NCI-H526 treated with DMSO at 0.1 percent for 48 hours (cell line): ENCODE data around the gene LHPP.

ENCODE experiments used
- DNase-seq: peaks from one replicate; lab custom pipeline; 2025; lab: John Stamatoyannopoulos, UW

LHPP gene

DNA sequence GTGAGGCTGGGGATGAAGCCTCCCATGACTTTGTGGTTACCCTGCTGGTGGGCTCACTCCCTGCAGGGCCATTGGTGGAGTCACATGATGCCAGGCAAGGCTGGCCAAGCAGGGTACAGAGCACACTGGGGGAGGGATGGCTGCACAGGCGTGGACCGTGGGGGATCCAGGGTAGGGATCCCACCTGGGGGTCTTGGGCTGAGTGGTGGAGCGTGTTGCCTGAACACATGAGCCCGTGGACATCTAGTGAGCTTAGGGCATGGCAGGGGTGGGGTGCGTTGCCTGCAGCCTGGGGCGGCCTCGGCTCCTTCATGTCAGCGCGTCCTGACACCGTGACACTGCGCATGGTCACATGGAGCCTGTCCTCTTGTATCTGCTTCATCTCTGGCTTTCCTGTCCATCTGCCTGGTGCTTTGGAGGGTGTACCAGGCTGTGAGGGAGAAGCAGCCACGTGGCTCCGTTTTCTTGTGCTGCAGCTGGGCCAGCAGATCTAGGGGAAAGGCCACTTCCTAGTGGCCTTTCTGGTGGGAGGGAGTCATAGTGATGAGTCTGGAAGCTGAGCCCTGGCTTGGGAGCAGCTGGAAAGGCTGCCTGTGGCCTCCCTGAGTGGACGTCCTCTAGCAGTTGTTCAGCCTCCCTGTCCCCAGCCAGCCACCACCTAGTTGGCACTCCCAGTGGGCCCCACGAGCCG is 96.2 kb downstream of the LHPP start:
- DNase-seq, result no peak

DNA sequence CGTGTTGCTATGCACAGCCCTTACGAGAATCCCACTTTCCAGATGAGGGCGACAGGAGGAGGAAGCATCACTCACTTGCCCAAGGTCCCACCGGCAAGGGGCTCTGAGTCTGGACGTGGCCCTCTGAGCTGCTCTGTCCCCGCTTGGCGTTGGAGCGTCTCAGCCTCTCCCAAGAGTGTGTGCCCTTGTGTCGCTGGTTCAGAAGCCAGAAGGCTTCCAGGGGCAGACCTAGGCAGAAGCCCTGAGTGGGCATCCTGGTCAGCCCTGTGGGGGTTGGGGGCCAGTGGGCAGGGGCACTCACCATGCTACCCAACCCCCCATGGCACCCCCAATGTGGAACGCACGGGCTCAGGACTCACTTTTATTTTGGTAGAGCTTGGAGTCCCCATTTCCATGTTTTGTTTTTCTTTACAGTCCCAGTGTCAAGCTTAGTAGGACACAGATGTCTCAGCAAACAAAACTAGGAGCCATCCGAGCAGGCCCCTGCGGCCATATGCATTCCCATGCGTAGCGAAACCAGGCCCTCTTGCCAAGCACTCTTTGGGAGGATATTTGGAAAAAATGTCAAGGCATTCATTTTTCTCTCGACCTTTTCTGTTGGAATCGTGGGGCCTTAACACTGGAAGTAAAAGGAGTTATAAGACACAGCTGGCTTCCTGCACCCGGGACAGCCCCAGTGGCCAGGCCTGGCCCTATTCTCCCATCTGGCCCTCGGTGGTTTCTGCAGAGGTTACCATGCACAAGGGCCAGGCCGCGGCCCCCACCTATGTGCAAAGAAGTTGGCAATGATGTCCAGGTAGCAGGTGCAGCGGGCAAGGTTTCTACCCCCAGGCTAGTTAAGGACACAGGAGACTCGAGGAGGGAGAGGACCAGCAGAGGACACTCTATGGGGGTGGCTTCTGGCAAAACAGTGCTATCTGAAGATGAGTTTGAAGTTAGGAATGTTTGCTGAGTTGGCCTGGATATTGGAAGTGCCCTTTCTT is 97.0 kb downstream of the LHPP start:
- no peak for DNase-seq

DNA sequence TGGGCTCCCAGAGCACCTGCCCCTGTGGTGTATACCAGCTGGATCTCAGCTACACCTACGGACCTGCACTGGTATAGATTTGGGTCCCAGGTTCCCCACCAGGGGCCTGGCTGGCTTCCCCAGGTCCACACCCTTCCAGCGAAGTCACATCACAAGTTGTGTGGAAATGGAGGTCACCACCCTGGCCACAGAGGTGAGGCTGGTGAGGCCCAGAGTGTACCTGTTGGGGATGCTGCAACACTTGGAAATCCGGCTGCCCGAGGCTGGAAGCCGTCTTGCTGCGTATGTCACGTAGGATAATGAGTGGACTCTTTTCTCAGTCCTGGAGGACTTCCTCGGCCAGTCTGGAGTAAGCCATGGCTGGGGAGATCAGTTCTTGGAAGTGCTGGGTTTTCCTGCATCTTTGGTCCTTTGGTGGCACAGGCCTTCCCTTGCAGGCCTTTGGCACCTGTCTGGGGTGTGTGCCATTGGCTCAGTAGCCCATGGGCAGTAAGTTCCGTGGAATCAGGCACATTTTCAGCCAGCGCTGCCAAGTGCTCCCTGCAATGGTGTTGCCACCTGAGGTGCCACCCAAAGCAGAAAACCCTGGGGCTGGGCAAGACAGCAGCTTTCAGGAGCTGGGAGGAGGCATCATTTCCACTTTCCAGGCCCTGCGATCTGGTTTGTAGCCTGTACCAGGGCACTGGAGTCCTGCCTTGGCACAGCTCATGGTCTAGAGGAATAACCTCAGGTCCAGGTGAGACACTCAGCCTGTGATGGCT is 97.9 kb downstream of the LHPP start:
- no peak for DNase-seq

DNA sequence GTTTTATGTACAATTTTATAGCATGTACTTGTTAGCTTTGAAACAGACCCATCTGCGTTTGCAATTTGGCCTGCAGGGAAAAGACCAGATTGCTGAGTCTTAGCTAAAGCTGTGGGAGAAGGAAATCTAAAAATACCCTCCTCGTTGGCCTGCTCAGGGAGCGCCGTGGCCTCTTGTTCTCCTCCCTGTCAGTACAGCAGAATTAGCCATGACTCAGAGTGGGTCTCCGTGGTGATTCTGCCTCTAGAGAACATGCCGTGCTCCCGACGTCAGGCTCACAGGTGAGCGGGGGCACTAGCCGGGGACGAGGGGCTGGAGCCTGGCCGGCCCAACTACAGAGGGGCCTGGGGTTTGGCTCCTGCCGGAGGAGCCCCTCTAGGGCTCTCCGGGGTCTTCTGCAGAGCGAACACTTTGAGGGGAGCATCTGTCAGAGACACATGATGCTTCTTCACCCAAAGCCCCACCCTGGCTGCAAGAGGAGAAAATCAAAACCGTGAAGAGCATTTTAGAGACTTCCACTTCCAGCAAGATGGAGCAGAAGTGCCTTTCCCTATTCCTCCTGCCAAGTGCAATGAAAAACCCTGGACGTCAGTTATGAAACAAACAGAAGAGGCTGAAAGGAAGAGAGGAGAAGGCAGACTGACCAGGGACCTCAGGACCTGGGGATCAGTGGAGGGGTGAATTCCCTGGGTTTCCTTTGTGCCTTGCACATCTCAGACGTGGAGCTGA is 98.9 kb downstream of the LHPP start:
- no peak for DNase-seq

DNA sequence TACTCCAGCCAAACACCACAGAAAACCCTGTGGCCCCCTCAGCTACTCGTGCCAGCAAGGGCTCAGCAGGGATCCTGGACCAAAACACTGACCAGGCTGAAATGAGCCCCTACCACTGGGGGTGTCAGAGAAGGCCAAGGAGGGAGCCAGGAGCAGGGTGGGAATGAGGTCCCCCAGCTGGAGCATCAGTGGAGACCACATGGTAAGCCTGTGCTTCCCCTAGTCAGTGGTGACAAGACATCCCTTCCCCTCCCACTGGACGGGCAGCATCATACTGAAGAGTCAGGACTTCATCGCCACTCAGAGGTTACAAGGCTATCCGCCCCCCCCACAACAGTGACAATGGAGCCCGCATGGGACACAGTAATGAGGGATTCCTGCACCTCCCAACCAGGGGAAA is 99.6 kb downstream of the LHPP start:
- DNase-seq, result no peak

DNA sequence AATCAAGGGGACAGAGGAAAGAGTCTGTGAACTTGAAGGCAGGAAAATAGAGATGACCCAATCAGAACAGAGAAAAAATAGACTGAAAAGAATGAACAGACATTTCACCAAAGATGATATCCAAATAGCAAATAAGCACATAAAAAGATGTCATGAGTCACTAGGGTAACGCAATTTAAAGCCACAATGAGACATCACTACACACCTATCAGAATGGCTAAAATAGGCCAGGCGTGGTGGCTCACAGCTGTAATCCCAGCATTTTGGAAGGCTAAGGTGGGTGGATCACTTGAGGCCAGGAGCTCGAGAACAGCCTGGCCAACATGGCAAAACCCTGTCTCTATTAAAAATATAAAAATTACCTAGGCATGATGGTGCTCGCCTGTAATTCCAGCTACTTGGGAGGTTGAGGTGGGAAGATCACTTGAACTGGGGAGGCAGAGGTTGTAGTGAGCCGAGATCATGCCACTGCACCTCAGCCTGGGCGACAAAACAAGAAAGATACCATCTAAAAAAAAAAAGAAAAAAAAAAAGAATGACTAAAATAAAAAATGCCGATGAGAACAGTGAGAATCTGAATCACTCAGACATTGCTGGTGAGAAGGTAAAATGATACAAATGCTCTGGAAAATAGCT is 100.9 kb downstream of the LHPP start:
- DNase-seq, result no peak

DNA sequence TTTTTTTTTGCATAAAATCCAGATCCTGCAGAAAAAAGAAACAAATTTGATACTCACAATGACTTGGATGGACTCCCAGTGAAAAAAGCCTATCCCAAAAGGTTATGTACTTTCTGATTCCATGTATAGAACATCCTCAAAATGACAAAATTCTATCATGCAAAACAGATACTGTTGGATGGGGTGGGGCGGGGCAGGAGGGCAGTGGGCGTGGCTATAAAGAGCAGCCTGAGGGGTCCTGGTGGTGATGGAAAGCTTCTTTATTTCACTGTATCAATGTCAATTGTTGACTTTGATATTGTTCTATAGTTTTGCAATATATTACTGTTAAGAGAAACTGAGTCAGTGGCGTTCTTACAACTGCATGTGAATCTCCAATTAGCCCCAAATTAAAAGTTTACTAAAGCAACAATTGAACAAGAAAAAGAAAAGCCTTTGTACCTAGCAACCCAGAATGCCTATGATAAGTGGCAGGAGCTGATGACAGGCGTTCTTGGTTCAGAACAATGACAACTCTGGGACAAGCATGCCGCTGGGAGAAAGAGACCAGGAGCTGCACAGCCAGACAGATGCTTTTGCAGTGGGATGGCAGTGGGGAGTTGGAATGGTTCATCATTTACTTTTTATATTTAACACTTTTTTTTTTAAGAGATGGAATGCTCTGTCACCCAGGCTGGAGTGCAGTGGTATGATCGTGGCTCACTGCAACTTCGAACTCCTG is 101.9 kb downstream of the LHPP start:
- no peak for DNase-seq

DNA sequence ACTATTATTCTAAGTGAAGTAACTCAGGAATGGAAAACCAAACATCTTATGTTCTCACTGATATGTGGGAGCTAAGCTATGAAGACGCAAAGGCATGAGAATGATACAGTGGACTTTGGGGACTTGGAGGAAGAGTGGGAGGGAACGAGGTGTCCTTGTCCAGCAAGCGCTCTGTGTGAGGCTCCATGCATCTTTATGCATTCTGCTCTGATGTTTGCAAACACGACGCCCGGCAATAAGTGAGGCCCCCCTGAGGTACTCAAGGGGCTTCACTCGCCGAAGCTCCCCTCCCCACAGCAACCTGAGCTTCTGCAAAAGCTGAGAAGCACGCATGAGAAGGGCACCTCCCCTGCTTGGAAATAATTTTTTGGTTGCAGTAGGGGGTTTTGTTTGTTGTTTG is 103.3 kb downstream of the LHPP start:
- DNase-seq, result no peak

DNA sequence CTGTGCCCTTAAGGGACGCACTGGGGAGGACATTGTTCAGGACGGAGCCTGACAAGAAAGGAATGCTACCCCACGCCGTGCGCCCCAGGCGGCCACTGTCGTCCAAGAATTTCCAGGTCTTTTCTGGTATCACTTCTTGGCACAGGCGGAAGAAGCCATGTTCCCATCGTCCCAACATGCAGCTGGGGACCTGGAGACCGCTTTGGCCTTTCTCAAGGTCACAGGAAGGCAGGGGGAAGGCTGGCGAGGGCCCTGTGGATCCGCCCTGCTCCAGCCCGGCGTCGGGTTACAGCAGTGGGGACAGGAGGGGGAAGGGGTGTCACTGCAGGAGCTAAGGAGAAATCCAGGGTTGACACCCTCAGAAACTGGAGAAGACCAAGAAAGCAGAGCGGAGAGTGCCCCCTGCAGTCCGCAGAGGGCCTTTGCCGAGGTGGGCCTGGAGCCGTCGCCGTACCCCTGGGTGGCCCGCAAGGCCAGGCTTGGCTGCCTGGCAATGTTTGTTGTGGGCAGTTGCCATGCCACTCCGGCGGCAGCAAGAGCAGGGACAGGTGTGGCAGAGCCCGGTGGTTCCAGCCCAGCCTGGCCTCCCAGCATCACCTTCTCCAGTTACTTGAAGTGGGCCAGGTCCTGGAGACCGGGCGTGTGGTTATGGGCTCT is 104.1 kb downstream of the LHPP start:
- DNase-seq, result no peak

DNA sequence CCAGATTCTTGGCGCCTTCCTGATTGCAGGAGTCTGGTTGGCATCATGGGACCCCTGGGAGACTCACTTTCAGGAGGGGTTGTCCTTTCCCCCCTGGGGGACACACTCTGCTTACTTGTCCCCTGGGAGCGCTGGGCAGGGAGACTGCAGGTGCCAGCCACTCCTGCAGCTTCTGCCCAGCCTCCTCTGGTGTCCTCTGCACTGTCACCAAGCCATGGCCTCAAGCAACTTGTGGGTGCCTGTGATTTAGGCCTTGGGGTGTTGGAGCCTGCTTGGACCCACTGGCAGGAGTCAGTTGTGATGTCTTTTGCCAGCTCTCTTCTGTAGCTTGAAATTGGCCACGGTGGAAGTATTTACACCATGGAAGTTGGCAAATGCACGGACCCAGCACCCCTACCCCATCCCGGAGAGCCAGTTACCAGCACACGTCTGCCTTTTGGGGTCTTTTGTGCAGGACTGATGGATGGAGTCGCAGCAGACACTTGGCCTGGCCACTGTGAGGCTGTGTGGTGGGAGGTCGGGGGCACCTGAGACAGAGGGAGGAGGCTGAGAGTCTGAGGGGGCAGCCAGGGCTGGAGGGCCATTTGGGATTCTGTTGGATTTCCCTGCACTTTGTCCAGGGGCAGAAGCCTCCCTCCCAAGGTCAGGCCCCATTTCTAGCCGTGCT is 104.7 kb downstream of the LHPP start:
- DNase-seq, result no peak

DNA sequence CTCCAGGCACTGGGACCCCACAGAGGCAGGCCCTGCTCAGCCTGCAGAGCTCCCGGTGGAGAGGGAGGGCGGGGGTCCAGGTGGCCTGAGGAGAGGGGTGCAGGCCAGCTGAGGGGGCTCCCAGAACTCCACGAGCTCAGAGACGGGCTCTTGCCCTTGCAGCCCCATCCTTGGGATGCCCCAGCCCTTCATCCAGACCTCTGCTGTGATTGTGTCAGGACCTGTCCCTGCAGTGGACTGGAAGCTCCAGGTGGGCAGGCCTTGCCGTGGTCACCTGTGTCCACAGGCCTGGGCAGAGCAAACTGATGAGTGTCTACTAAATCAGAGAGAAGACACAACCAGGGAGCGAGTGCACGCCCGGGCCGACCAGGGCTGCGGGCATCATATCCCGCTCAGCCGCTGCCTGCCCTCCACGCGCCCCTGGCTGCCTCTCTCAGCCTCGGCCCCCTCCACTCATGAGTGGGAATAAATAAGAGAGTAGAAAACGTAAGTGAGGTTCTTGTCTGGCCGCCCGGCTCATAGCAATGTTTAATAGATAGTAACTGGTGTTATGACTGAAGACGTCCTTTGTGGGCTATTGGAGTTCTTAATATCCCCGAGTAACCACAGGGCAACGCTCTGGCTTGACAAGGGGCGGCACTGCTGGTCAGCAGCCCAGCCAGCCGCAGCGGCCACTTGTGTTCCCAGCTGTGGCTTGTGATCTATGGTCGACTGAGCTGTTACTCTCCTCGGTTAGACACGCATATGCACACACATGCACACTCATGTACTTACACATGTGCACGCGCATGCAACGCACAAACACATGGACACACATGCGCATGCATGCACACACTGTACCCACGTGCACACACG is 105.6 kb downstream of the LHPP start:
- no peak for DNase-seq

DNA sequence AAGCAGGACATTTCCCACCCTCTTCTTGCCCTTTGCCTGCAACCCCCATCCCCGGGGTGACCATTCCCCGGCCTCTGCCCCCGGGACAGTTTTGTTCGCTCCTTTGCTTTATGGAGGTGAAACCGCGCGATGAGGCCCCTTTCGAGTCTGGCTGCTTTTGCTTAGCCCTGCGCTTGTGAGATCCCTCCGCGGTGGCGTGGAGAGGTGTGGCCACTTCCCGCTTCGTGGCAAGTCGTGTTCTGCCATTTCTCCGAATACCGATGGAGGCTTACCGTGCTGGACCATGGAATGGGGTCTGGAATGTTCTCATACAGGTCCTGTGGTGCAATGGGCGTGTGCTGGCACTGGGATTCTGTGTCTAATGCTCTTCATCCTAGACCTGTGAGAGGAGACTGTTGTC is 106.7 kb downstream of the LHPP start:
- DNase-seq, result no peak

DNA sequence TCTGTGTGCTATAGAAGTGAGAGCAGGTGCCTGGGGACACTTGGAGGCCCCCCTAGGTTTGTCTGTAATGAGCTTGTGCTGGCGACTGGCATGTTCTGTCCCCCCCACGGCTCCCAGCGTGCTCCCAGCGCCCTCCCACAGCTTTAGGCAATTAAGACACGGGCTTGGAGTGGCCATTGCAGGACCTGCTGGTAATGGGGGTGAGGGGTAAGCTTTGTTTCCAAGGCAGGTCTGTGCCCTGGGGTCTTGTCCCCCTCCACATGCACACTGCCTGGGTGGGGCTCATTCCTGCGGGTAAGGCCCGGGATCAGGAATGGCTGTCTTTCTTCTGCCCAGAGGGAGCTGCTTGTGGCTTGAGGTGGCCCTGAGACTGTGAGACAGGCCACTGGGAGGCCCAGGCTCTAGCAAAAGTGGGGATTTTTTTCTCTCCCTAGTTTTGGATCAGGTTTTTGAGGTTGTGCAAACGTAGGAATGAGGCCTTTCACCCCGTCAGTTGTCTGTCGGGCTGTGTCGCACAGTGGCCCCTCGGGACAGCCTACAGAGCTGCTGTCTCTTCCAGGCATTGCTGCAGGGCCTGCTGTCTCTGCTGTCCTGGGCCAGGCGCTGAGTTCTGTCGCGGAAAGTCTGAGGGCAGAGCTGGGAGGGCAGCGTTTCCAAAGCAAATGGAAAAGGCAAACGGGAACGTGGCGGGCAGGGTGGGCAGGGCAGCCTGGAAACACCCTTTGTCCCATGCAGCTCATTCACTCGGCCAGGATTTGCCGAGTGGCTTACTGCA is 107.4 kb downstream of the LHPP start:
- DNase-seq, result no peak

DNA sequence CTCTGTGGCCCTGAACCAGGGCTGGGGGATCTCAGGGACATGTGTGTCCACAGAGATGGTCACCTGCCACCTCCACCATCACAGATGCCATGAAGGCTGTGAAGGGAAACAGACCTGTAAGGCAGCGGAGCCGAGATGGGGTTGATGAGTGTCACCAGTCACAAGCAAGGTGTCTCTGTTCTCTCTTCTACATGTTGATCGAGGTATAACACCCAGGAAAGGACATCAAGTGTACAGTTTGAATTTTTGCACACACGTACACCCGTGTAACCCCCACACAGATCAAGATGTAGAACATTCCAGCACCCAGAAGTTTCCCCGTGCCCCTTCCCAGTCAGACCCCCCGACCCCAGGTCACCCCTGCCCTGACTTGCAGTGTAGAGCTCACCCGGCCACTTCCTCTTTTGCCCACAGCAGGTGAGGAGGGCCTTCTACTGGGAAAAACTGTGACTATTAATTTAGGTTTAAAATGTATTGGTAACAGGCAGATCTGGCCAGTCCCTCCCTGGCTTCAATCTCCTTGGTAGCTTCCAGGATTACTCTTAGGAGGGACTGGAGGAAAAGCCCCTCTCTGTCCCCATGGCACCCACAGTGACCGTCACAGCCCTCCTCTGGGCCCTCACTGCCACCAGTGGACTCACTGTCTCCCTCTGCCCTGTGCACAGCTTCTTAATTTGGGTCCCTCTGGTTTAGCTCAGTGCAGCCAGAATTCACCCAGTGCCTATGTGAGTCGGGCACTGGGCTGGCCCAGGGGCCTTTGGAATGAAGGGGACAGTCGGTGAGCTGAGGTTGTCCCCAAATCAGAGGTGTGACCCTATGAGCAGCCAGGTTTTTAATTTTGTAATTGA is 108.2 kb downstream of the LHPP start:
- no peak for DNase-seq

DNA sequence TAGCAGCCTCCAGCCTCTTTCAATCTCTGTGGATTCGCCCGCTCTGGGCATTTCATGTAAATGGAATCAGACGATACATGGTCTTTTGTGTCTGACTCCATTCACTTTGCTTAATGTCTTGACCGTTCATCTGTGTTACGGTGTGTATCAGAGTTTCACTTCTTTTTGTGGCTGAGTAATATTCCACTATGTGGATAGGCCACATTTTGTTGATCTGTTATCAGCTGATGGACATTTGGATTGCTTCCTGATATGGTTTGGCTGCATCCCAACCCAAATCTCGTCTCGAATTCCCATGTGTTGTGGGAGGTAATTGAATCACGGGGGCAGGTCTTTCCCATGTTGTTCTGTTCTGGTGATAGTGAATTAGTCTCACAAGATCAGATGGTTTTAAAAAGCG is 109.0 kb downstream of the LHPP start:
- DNase-seq, result no peak

DNA sequence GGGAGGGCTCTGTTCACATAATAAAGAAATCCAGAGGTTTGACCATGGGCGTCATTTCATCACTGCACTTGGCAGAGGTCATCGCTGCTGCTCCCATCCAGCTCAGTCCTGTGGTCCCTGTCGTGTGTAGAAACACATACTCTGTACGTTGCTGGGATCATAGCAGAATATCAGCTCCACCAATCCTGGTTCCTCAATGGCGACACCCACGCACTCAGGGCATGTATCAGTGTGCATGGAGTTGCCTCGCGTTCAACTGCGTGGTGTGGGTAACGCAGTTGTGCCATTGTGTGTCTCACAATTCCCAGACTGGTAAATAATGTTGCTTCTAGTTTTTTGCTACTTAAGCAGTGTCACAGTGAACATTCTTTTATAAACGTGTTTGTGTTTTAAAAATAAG is 111.1 kb downstream of the LHPP start:
- no peak for DNase-seq
